Measurements from ENCODE around the gene PELI2. TPM values are rescaled to one million over a fixed set of nuclear protein-coding genes. Genes with fewer than 3 reads are reported as not detected.
"Not testable (repeated sequence)": the region's sequence is repeated elsewhere in the genome, so short reads cannot be mapped to it uniquely, and the experiment has no call there.

PELI2 gene
- total RNA-seq, 4 donors from 2014 or later: 8.2 to 27.0 (median 10.1) TPM

GRCh38 chr14:56162476-56162875, 44.3 kb downstream of the PELI2 start:
- ATAC-seq (ENCODE audit: low FRiP score) (no peak), DNase-seq (ENCODE audit: low spot score) (no peak)
- TF ChIP-seq, protein P1, sequence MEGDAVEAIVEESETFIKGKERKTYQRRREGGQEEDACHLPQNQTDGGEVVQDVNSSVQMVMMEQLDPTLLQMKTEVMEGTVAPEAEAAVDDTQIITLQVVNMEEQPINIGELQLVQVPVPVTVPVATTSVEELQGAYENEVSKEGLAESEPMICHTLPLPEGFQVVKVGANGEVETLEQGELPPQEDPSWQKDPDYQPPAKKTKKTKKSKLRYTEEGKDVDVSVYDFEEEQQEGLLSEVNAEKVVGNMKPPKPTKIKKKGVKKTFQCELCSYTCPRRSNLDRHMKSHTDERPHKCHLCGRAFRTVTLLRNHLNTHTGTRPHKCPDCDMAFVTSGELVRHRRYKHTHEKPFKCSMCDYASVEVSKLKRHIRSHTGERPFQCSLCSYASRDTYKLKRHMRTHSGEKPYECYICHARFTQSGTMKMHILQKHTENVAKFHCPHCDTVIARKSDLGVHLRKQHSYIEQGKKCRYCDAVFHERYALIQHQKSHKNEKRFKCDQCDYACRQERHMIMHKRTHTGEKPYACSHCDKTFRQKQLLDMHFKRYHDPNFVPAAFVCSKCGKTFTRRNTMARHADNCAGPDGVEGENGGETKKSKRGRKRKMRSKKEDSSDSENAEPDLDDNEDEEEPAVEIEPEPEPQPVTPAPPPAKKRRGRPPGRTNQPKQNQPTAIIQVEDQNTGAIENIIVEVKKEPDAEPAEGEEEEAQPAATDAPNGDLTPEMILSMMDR (IDR thresholded peaks at IDR 0.05): no peak

GRCh38 chr14:56166579-56166978, 48.4 kb downstream of the PELI2 start:
- DNase-seq (ENCODE audit: low spot score); ATAC-seq (ENCODE audit: low FRiP score): not testable (repeated sequence)

DNA sequence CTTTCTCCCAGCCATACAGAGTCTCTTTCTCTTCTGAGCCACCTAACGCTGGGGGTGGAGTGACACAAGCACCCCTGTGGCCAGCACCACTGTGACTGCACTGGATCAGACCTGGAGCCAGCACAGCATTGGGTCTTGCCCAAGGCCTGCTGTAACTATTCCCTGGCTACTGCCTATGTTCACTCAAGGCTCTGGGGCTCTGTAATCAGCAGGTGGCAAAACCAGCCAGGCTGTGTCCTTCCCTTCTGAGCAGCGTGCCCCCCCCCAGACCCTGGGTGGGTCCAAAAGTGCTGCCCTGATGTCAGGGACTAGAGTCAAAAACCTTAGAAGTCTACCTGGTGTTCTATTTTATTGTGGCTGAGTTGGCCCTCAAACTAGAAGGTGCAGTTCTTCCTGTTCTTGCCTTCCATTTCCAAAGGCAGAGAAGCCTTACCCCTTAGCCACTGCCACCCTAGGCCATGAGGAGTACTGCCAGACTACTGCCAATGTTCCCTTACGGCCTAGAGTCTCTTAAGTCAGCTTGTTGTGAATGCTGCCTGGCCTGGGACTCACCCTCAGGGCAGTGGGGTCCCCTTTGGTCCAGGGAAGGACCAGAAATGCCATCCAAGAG, 49.9 kb downstream of the PELI2 start:
- TF ChIP-seq, protein P1 (IDR thresholded peaks at IDR 0.05): no peak
- DNase-seq (ENCODE audit: low spot score): no peak

GRCh38 chr14:56170028-56170427, 51.8 kb downstream of the PELI2 start:
- TF ChIP-seq, protein P1 (IDR thresholded peaks at IDR 0.05): no peak
- ATAC-seq (ENCODE audit: low FRiP score) (no peak), DNase-seq (ENCODE audit: low spot score) (no peak)

More for the DNA sequence above, 49.9 kb downstream of the PELI2 start:
- no peak for ATAC-seq (ENCODE audit: low FRiP score)

DNA sequence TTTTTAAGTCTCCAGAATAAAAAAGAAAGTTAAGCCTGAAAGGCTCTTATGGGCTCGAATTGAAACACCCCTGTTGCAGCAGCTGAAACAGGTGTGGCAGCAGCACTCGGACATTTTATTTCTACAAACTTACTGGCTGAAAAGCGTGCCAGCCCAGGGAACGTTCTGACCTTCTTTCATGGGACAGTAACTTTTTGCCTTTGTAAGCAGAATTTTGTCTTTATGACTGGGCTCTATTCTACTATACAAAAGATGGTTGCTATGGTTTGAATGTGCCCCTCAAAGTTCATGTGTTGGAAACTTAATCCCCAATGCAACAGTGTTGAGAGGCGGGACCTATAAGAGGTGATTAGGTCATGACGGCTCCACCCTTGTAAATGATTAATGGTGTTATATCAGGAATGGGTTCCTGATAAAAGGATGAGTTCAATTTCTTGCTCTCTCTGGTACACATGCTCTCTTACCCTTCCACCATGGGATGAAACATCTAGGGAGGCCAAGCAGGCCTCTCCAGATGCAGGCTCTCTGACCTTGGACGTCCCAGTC, 52.7 kb downstream of the PELI2 start:
- TF ChIP-seq, protein P1 (IDR thresholded peaks at IDR 0.05): no peak
- ATAC-seq (ENCODE audit: low FRiP score) (no peak), DNase-seq (ENCODE audit: low spot score) (no peak)

GRCh38 chr14:56172074-56172473, 53.9 kb downstream of the PELI2 start:
- ATAC-seq (ENCODE audit: low FRiP score): no peak
- TF ChIP-seq, protein P1 (IDR thresholded peaks at IDR 0.05): no peak

GRCh38 chr14:56172571-56172971, 54.4 kb downstream of the PELI2 start:
- DNase-seq (ENCODE audit: low spot score): no peak
- TF ChIP-seq, protein P1 (IDR thresholded peaks at IDR 0.05): no peak
- ATAC-seq (ENCODE audit: low FRiP score): no peak

More at GRCh38 chr14:56172074-56172473, 53.9 kb downstream of the PELI2 start:
- DNase-seq (ENCODE audit: low spot score): no peak
